ENCODE measurements around the gene FMO2.

The FMO2 gene

GRCh38 chr1:171251042-171251951 lies 66.2 kb downstream of the FMO2 start:
- peak; percentile 78 for TF ChIP-seq CTCF (IDR thresholded peaks at IDR 0.05; ENCODE audit: low read depth, low read length)
- peak; percentile 71 for DNase-seq
- H3K36me3 ChIP-seq, result no peaks in the 10 kb centered on the region
- no peak overlapping the region for H3K27ac ChIP-seq
- no peaks in the 10 kb centered on the region for H3K9me3 ChIP-seq (ENCODE audit: severe bottlenecking)
- H3K4me3 ChIP-seq (ENCODE audit: low read depth, low read length), result peak overlapping the region; percentile 73
- no peaks in the 10 kb centered on the region for H3K27me3 ChIP-seq (ENCODE audit: insufficient read depth, low read depth, severe bottlenecking)

GRCh38 chr1:171251952-171252300 lies 66.8 kb downstream of the FMO2 start:
- H3K9me3 ChIP-seq (ENCODE audit: severe bottlenecking), result no peaks in the 10 kb centered on the region
- no peaks in the 10 kb centered on the region for H3K27me3 ChIP-seq (ENCODE audit: insufficient read depth, low read depth, severe bottlenecking)
- DNase-seq, result no peak
- H3K4me3 ChIP-seq (ENCODE audit: low read depth, low read length), result peak overlapping the region; percentile 73
- TF ChIP-seq CTCF (IDR thresholded peaks at IDR 0.05; ENCODE audit: low read depth, low read length), result no peak
- no peak overlapping the region for H3K27ac ChIP-seq
- no peaks in the 10 kb centered on the region for H3K36me3 ChIP-seq

- H3K36me3 ChIP-seq, result no peaks in the 10 kb centered on the region
- H3K4me3 ChIP-seq (ENCODE audit: low read depth, low read length), result no peak overlapping the region
- no peak for DNase-seq
- no peak for TF ChIP-seq CTCF (IDR thresholded peaks at IDR 0.05; ENCODE audit: low read depth, low read length)
- no peak overlapping the region for H3K27ac ChIP-seq
- H3K9me3 ChIP-seq (ENCODE audit: severe bottlenecking), result no peaks in the 10 kb centered on the region
- H3K27me3 ChIP-seq (ENCODE audit: insufficient read depth, low read depth, severe bottlenecking), result no peaks in the 10 kb centered on the region
These were observed 67.4 kb downstream of the FMO2 start for GRCh38 chr1:171252482-171252881.

- TF ChIP-seq CTCF (IDR thresholded peaks at IDR 0.05; ENCODE audit: low read depth, low read length), result no peak
- Histone ChIP-seq H3K36me3 (no peaks in the 10 kb centered on the region), H3K27me3 (ENCODE audit: insufficient read depth, low read depth, severe bottlenecking) (no peaks in the 10 kb centered on the region), H3K4me3 (ENCODE audit: low read depth, low read length) (no peak overlapping the region), H3K27ac (no peak overlapping the region), H3K9me3 (ENCODE audit: severe bottlenecking) (no peaks in the 10 kb centered on the region)
- DNase-seq, result no peak
These were observed 69.8 kb downstream of the FMO2 start for GRCh38 chr1:171254859-171255258.

GRCh38 chr1:171256940-171257606 lies 72.0 kb downstream of the FMO2 start:
- no peaks in the 10 kb centered on the region for H3K27me3 ChIP-seq (ENCODE audit: insufficient read depth, low read depth, severe bottlenecking)
- H3K27ac ChIP-seq, result no peak overlapping the region
- no peak for TF ChIP-seq CTCF (IDR thresholded peaks at IDR 0.05; ENCODE audit: low read depth, low read length)
- no peaks in the 10 kb centered on the region for H3K36me3 ChIP-seq
- DNase-seq, result no peak
- H3K4me3 ChIP-seq (ENCODE audit: low read depth, low read length), result no peak overlapping the region
- H3K9me3 ChIP-seq (ENCODE audit: severe bottlenecking), result no peaks in the 10 kb centered on the region
